Mucosa of descending colon (tissue), 3 donors: ENCODE measurements around the gene GPN2. TPM values are rescaled to one million over a fixed set of nuclear protein-coding genes. Genes with fewer than 3 reads are reported as not detected.

ENCODE experiments used
- ATAC-seq: fragments of 200-7000 bp; cut with Tn5 transposase; one replicate; pipeline ENCODE4 v1.9.1; 2020; ENCODE audit warnings: mild to moderate bottlenecking, moderate library complexity
- DNase-seq, 3 donors: peaks; one replicate each; pipeline ENCODE4 v3.0.0-alpha.2; 2020
- H3K36me3 ChIP-seq: fragments of 200-600 bp; one replicate; pipeline ENCODE4 v1.8.0; 2021; ENCODE audit warnings: low read depth, mild to moderate bottlenecking
- H3K4me1 ChIP-seq: fragments of 200-600 bp; one replicate; pipeline ENCODE4 v1.8.0; 2021; ENCODE audit warnings: low read depth, mild to moderate bottlenecking
- H3K4me3 ChIP-seq: fragments of 200-600 bp; one replicate; pipeline ENCODE4 v1.8.0; 2021; ENCODE audit warnings: mild to moderate bottlenecking
- H3K9me3 ChIP-seq: fragments of 200-600 bp; one replicate; pipeline ENCODE4 v1.8.0; 2021; ENCODE audit warnings: mild to moderate bottlenecking
- intact Hi-C, 2 donors: fragments of 100-400 bp; cut with DNase I in 1 of 2; cut with micrococcal nuclease in 1 of 2; formaldehyde crosslinking; loops; one replicate each; pipeline versions ENCODE4 v1.11.0 to v1.11.1; 2022; cut with DNase I, micrococcal nuclease
- total RNA-seq, 3 donors: library from RNA; stranded (reverse); fragmentation: NEBNext Ultra II Directional in 2 of 3; extraction: Animal tissue kit (Norgen Biotek cat#: 25700) in 2 of 3; gene quantifications; one replicate each; pipeline versions ENCODE4 v1.2.1 to v1.2.4, GENCODE V29; 2021 to 2023
- TF ChIP-seq, protein P1 (sequence below): fragments of 200-600 bp; IDR thresholded peaks from one replicate; pipeline ENCODE4 v1.8.0; 2022; ENCODE audit warnings: antibody characterized with exemption, mild to moderate bottlenecking
- donor health status: DM: no; HTN: no; CAD: no; lungs with moderate emphysema.
- donor health status: DM: no; HTN: no; CAD: no.
- donor health status: DM: no; HTN: yes; CAD: no.

GPN2 gene
- total RNA-seq, 3 donors from 2014 or later: 25.4 to 37.2 (median 27.0) TPM

DNA sequence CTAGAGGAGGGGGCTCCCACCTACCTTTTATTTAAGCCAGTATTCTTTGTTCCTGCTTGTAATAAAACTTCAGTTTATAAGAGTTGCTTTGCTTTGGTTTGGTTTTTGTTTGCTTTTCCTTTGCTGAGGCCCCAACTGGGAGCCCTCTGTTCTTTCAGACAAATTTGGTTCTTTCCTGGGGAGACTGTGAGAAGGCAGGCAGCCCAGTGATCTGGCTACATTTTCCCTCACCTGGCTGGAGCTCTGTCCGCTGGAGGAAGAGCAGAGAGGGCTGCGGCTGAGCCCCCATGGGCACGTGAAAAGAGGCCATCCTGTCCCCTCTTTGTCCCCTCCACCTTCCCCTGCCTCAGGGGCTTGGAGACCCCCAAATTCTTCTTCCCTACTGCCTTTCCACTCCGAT lies 34.4 kb downstream of the GPN2 start:
- no peaks in the 10 kb centered on the region for H3K9me3 ChIP-seq
- ATAC-seq (no peak), DNase-seq (no peak)
- peaks cover 4% of the 10 kb centered on the region for H3K36me3 ChIP-seq
- TF ChIP-seq, protein P1, sequence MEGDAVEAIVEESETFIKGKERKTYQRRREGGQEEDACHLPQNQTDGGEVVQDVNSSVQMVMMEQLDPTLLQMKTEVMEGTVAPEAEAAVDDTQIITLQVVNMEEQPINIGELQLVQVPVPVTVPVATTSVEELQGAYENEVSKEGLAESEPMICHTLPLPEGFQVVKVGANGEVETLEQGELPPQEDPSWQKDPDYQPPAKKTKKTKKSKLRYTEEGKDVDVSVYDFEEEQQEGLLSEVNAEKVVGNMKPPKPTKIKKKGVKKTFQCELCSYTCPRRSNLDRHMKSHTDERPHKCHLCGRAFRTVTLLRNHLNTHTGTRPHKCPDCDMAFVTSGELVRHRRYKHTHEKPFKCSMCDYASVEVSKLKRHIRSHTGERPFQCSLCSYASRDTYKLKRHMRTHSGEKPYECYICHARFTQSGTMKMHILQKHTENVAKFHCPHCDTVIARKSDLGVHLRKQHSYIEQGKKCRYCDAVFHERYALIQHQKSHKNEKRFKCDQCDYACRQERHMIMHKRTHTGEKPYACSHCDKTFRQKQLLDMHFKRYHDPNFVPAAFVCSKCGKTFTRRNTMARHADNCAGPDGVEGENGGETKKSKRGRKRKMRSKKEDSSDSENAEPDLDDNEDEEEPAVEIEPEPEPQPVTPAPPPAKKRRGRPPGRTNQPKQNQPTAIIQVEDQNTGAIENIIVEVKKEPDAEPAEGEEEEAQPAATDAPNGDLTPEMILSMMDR: no peak
- H3K4me1 ChIP-seq: peaks cover 7% of the 10 kb centered on the region
- intact Hi-C loops: no loop called here
- H3K4me3 ChIP-seq: no peak overlapping the region

DNA sequence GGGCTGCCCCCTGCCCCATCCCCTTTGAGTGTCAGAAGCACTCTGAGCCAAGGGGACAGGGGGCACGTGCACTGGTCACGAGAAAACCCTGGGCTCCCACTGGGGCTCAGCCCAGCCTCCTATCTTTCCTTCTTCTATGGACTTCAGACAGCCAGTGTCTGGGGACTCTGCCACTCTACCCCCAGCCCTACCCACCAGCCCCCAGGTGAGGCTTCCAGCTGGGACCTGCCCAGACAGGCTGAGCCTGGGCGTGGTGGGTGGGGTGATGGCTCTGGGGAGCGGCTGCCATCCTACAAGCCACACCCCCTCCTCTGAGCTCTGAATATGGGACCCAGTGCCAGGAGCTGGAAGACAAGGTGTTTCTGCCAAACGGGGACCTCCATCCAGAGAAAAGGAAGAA lies 35.2 kb downstream of the GPN2 start:
- ATAC-seq (peak; percentile 83), DNase-seq (peak; percentile 89 to 90 (median 89))
- no peak overlapping the region for H3K4me3 ChIP-seq
- H3K36me3 ChIP-seq: peaks cover 4% of the 10 kb centered on the region
- no peaks in the 10 kb centered on the region for H3K9me3 ChIP-seq
- intact Hi-C loops: no loop called here
- H3K4me1 ChIP-seq: peaks cover 15% of the 10 kb centered on the region
- TF ChIP-seq, protein P1: no peak

DNA sequence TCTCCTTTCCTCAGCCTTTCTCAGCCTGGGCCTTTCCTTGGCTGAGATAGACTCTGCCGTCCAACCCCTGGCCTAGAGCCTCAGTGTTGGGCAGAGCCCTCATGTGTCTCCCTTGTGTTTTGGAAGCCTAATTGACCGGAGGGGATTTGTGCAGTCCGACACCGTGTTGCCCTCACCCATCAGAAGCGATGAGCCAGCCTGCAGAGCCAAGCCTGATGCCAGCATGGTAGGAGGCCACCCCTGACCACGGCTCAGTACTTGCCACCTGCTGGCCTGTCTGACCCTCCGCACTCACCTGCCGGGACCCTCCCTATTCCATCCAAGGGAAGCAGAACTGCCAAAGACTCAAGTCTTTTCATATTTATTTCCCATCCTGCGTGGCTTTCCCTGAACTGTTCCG lies 36.5 kb downstream of the GPN2 start:
- ATAC-seq: no peak
- Histone ChIP-seq H3K9me3 (no peaks in the 10 kb centered on the region), H3K4me3 (no peak overlapping the region), H3K36me3 (peaks cover 4% of the 10 kb centered on the region), H3K4me1 (peaks cover 24% of the 10 kb centered on the region)
- DNase-seq: no peak
- intact Hi-C loops: no loop called here
- TF ChIP-seq, protein P1: no peak

DNA sequence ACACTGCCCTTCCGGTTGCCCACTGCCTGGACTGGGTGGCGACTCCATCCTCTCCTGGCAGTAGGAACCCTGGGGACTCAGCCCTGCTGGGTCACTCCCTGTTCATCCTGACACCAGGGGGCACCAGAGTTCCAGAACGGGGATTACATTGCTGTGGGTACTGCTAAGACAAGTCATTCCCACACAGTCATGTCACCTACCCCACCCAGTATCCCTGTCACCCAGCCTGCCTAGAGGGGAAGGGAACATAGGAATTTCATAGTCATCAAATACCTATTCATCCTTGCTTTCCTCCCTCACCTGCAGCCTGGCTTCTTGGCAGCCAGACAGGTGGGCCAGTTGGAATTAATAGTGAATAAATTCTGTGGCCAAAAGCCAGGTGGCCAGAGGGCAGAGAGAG lies 36.9 kb downstream of the GPN2 start:
- intact Hi-C loops: no loop called here
- Histone ChIP-seq H3K36me3 (peaks cover 4% of the 10 kb centered on the region), H3K9me3 (no peaks in the 10 kb centered on the region), H3K4me3 (no peak overlapping the region), H3K4me1 (peaks cover 27% of the 10 kb centered on the region)
- DNase-seq (peak; percentile 81 to 98 (median 93)), ATAC-seq (peak; percentile 67)
- TF ChIP-seq, protein P1: peak; percentile 60

DNA sequence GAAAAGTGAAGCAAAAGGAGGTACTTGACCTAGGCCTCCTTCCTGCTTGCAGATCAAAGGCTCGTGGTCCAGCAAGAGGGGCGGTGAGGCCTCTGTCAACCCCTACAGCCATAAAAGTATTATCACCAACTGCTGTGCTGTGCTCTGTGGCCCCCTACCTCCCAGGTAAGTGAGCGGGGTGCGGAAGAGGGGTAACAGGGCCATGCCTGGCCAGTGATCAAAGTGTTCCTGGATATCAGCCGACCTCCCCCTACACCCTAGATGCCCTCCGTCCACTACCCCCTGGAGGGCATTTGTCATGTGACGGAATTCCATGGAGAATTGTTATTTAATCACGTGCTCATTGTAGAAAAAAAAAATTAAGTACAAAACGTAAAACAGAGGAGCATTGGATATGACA lies 37.4 kb downstream of the GPN2 start:
- TF ChIP-seq, protein P1: no peak
- no peaks in the 10 kb centered on the region for H3K9me3 ChIP-seq
- peaks cover 4% of the 10 kb centered on the region for H3K36me3 ChIP-seq
- peaks cover 27% of the 10 kb centered on the region for H3K4me1 ChIP-seq
- DNase-seq (no peak), ATAC-seq (no peak)
- no peak overlapping the region for H3K4me3 ChIP-seq
- intact Hi-C loops: no loop called here

DNA sequence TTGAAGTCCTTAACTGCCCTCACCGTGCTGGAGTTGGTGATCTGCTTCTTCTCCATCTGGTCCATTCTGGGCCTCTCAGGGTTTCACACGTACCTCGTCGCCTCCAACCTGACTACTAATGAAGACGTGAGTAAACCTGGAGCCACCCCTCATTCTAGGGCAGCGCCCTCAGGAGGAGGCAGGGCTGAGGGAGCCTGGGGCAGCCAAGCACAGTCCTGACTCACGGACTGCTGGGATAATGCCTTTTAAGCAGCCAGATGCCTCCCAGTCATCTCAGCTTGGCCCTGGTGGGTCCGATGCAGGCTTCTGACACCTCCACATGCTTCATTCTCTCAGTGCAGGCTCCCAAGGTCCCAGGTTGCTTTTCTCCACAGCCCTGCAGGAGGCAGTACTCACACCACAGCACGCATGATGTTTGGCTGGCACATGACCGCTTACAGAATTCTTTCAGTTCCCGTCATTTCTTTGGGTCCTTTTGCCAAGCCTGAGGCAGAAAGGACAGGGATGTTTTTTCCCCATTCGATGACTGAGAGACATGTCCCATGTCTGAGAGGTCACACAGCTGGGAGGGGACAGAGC lies 38.9 kb downstream of the GPN2 start:
- intact Hi-C loops: no loop called here
- Histone ChIP-seq H3K4me3 (no peak overlapping the region), H3K4me1 (peaks cover 27% of the 10 kb centered on the region), H3K9me3 (no peaks in the 10 kb centered on the region), H3K36me3 (peaks cover 4% of the 10 kb centered on the region)
- DNase-seq (no peak), ATAC-seq (no peak)
- TF ChIP-seq, protein P1: no peak
